Prostate gland (tissue), 2 donors: ENCODE measurements around the gene ENO3.

Source experiments
- CTCF ChIP-seq, 4 experiments: fragments of 200-600 bp in 2 of 4; fragments of 450-650 bp in 2 of 4; sonication (generic) in 2 of 4; IDR thresholded peaks; 1 replicate in 3 of 4; 2 replicates in 1 of 4; pipeline ENCODE4 v1.5.1; 2016 to 2019; ENCODE audit warnings: antibody characterized with exemption in 4 of 4, mild to moderate bottlenecking in 2 of 4, moderate library complexity in 2 of 4
- POLR2AphosphoS5 ChIP-seq: sonication (generic); formaldehyde crosslinking; IDR thresholded peaks from one replicate; pipeline ENCODE4 v1.6.1; 2017; ENCODE audit warnings: antibody characterized with exemption

GRCh38 chr17:4967539-4968485, 16.9 kb downstream of the ENO3 start, which contains the start of gene SPAG7:
- TF ChIP-seq POLR2AphosphoS5 (peak; percentile 91), CTCF (IDR thresholded peaks at IDR 0.05) (peak in 2 of 4 experiments; percentile 3 to 24)
